Stimulated activated CD8-positive, alpha-beta memory T cell treated with anti-CD3 and anti-CD28 coated beads, Interleukin-7, amount 100 ng/mL, for 4 hours (primary cell): ENCODE data around the gene CCKAR.

Experiments used
- DNase-seq, 2 donors: peaks; one replicate each; pipeline ENCODE4 v3.0.0-alpha.2; 2020; ENCODE audit warnings: low read depth in 2 of 2

The CCKAR gene

DNA sequence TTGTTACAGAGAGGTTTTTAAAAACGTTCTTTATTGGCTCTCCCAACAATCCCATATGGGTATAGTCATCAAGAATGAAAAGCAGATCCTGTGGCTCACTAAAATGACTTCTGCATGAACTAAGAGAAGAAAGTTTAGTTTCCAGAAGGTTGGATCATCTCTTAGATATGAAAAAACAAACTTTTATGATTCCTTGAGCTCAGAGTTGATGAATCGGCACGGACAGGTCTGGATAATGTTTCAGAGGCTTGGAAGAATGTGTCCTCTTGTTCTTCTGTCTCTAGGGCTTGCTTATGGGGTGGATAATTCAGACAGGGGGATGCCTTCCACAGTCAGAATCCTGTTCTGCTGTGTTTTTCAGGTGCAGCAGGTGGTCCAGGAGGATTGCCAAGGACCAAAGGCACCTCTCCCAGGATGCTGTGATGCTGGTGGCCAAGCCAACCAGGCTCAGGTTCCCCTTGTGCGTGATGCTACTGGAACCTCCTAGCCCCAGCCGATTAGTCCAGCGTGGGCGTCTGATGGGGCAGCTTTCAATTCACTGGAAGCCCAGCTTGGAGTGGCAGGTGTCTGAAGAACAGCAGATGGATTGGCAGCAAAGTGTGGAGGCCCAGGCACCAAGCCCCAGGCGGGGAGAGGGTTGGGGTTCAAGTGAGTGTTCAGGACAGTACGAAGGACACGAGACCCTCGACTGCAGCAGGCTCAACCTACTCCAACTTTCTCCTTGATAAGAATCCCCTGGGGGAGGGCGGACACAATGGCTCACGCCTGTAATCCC lies 30.3 kb downstream of the CCKAR start:
- DNase-seq: no peak

DNA sequence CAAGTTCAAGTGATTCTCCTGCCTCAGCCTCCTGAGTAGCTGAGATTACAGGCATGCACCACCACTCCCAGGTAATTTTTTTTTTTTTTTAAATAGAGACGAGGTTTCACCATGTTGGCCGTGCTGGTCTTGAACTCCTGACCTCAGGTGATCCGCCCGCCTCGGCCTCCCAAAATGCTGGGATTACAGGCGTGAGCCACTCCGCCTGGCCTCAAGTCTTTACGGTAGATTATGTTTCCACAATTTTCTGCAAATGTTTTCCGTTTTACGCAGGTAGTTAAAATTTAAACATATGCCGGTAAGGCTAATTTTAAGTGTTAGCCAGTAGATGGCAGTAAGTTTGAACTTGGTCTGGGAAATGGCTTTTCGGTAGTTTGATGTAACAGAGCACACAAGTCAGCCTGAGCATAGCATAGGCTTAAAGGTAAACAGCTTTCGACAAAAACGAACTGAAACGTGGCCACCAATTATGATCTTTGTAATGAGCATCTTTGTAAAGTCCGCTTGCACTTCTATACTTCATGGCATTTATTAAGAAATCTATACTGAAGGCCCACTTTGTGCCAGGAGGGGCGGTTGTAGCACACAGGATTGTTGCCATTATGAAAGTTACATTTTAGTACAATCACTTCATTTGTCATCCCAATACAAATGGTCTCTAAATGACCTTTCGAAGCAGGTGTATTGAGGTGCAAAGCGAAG lies 31.1 kb downstream of the CCKAR start:
- no peak for DNase-seq

DNA sequence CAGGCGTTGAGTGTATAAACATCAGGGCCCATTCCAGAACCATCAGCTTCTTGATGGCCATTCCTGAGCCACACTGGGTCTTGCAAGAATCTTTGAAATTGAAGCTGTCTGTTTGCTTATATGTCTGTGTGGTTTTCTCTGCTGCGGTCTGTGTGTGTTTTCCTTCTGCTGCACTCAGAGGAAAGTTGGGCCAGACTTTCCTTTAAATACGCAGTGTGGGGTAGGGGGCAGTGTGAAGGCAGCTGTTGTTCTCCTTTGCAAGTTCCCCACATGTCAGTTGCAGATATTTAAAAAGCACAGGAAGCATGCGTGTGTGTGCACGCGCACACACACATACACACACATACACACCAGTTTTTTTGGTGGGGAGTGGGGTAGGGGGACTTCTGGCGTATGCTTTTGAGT lies 32.1 kb downstream of the CCKAR start:
- no peak for DNase-seq

DNA sequence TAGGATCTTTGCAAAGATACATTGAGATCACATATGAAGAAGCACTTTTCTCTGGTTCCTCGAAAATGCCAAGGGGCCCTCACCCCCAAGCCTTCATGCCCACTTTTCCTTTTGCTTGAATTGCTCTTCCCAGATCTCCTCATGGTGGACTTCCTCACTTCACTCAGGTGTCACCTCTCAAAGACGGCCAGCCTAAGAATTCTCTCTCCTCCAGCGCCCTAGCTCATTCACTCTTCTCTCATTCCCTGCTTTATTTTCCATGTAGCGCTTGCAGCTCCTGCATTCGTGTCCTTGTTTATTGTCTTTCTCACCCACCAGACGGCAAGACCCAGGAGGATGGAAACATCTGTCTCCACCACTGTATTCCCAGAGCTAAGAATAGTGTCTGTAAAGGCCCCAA lies 32.9 kb downstream of the CCKAR start:
- DNase-seq: no peak

DNA sequence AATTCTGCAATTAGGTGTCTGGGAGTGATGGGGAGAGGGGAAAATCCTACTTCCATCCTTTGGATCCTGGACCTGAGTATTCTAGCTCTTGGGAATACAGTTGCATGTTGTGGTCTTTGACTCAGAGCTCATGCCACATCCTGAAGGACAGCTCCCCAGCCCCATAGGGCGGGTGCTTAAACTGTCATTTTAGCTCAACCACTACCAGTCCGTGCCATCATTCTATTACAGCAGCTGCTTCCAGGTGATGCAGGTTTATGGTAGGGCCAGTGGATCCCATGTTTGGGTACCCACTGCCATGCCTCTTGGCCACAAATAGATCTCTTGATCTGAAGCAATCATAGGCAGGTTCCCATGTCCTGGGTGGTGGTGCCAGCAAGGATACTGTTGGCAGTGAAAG lies 34.7 kb downstream of the CCKAR start:
- no peak for DNase-seq

DNA sequence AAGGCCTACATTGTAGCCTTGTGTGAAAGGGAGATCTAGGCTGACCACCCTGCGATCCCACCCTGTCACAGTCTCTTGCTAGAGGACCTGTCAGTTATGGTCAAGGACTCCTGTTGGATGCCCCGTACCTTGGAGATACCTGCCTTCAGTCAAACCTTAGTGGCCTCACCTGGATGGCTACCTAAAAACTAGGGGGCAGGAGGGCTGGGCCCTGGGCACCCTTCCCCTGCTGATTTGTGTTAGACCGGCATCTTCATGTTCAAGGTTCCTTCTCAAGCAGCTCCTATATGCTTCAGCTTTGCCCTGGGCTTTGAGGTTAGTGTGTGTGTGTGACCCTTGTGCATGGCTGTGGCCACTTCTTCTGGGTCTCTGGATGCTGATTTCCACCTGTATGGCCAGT lies 35.3 kb downstream of the CCKAR start:
- DNase-seq: no peak

DNA sequence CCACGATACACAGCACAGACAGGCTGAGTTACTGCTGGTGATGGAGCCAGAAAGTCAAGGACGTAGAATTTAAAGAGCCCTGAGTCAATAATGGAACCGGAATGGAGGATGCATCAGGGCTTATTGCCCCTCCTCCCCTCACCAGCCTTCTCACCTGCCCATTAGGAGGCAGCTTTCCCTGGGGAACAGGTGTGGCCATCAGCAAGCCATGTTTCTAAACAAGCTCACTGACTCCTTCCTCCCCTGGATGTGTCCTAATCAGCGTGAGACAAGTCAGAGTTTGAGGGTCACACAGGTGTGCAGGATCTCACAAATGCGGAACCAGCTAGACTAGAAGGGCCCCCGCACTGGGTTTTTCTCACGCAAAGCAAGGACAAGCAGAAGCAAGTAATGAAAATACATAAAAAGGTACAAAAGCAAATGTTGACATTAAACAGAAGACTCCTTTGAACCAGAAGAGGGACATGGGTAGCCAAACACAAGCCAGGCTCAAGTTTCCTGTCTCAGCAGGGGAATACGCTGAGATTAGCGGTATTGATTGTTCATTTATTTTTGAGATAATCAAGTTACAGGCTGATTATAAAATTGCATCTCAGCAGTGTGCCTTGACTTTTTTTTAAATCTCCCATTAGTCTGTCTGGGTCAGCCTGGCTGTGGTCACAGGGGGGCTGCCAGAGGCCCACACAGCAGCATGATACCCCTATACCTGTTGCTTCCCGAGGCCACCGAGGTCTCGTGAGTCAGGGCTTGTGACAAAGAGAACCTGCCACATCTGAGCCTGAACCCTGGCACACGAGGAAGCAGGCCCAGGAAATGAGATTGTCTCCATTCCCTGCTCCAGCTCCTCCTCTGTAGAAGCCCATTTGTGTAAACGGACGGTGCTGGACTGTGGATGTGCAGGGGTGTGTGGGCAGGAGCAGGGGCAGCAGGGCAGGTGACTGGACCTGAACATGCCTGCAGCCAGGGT lies 37.4 kb downstream of the CCKAR start:
- DNase-seq: no peak

DNA sequence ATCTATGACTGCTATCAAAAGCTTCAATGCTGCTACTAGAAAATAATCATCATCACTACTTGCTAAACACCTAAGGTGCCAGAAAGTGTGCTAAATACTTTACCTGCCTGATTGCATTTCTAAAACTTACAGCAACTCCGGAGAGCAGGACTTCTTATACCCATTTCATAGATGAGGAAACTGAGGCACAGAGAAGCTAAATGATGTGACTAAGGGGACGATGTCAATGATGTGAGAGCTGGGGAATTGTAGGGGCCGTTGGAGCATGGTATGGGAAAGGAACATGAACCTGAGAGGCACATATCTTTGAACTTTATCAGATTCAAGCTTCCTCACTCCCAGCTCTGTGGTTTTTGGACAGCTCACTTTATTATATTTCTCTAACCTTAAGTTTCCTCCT lies 38.7 kb downstream of the CCKAR start:
- DNase-seq: no peak

DNA sequence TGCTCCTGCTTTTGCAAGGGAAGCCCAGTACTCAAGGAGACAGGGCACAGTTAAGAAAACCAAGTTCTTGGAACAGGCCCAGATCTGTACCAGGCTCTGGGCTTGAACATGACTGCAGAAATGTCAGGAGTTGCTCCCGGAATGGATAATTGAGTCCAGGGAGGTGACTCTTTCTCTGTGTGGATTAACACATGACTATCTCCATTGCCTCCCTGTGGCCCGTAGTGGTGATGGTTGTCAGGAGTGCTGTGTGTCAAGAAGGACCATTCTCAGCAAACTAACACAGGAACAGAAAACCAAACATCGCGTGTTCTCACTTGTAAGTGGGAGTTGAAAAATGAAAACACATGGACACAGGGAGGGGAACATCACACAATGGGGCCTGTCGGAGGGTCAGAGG lies 39.9 kb downstream of the CCKAR start:
- no peak for DNase-seq

DNA sequence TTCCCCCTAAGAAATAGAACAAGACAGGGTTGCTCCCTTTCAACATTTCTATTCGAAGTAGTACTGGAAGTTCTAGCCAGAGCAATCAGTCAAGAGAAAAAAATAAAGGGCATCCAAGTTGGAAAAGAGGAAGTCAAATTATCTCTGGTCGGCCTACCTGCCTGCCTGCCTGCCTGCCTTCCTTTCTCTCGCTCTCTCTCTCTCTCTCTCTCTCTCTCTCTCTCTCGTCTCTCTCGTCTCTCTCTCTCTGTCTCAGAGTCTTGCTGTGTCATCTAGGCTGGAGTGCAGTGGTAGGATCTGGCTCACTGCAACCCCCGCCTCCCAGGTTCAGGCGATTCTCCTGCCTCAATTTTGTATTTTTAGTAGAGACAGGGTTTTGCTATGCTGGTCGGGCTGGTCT lies 42.9 kb downstream of the CCKAR start:
- no peak for DNase-seq

DNA sequence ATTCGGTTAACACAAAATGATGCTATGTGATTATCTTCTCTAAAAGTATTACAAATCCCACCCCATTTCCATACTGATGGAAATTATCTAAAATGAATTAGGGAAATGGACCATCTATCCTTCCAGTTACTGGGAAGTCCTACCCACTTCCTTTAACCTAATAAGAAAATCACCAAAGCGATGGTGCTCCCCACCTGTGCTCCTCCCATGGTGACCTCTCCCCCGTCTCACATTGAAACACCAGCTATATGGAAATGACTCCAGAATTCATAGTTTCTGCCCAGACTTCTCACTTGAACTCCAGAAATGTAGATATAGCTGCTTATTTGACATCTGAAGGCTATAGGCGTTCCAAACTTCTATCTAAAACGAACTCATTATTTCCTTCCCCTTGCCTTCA lies 48.5 kb downstream of the CCKAR start:
- no peak for DNase-seq

DNA sequence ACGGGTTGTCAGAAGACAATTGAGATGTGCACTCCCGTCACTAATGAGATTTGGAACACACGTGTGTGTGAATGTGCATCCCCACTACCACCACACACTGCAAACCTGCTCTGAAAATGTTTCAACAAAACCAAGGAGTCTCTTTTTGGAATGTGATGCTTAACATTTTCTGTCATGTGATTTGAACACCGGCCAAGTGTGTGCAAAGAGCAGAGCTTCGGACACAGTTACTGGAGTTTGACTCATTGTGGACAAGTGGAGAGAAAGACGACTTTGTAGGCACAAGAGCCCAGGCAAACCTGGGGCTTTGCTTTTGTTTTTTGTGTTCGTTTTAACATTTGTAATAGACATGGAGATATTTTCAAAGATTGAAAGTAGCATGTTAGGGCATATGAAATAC lies 49.2 kb downstream of the CCKAR start:
- no peak for DNase-seq

DNA sequence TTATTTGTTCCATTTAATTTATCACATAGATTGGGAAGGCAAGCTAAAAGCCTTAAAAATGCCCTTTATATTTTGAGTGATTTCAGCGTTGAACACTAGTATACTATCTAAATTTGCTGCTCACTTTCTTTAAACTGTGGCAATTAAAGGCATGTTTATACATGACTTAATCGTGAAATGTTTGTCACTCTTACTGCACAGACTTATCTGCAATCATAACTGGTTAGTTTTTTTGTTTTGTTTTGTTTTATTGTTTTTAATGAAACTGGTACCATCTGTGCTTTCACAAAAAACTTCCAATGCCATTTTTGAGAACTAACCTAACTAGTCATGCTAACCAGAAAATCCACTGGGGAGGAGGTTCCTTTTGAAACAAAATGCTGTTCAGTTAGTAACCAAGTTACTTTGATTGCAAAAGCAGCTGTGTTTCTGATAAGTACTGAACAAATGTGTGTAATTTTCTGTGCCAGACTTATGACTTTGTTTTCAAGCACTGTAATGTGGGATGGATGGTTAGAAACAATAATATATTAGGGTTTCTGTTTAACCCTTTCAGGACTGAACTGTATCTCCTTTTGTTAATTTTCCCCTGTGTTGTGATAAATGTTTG lies 56.1 kb downstream of the CCKAR start:
- no peak for DNase-seq

DNA sequence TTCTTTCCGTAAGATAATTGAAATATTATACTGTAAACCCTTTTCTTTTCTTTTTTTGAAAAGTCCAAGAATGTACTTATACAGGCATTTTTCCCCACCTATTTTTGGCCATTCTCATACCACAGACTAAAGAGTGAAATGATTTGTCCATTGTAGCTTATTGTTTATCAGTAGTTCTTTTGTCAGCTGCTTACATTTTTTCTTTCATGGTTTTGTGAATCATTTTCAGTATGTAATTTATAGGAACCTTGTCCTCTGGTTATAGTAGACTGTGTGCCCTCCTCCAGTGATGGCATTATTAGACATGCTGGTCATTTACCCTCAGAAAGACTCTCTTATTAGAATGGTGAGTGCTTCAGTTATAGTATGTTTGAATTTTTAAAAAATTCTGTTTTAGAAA lies 56.7 kb downstream of the CCKAR start:
- DNase-seq: no peak

DNA sequence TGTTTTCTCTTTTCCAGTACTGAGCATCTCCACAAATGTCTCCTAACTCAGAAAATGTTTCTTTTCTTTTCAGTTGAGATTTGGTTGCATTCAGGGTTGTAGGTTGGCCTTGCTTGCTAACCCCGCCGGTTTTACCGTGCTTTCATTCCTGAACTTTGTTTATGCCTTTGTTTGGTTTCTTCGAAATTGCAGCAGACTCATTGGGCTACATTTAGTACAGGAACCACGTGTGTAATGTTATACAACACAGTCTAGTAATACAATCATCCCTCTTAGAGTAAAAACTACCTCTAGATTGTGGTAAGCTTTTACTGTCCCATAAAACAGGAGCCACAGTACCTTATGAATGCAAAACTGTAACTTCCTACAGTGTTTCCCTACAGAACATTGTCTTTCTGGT lies 57.9 kb downstream of the CCKAR start:
- no peak for DNase-seq

DNA sequence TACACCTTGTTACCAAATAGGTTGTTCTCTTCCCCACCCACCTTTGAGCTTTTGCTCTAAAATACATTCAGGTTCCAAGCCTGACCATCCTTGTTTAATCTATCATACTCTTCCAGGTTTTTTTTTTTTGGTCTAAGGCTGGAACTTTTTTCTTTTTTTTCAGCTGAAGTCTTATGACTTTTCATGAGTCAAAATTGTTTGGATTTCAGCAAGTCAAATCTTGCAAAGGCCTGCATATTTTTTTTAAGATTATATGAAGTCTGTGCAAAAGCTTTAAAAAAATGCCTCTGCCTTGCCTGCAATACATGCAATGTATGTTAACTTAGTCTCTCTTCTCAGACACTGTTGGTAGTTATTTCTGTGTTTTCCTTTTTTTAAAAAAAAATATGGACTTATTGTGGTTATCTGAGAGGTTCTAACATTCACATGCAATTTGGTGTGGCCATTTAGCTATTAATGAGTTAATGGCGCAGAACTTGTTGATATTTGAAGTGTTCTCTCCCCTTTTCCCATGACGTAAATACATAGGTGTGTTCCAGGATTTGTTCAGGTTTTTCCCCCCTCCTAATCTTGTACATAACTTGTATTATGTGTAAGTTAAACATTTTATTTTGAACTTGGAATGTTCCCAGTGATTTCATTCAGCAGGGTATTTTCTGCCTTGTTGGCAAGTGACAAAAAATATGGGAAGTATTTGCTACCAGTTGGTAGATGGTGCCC lies 58.7 kb downstream of the CCKAR start:
- DNase-seq: no peak
